CD4-positive, alpha-beta T cell treated with Interferon alpha-2 for 1 hour (primary cell): ENCODE results near the gene WRAP53.

Experiments
- DNase-seq, 2 donors: peaks; one replicate each; pipeline ENCODE4 v3.0.0-alpha.2; 2020 to 2022

Gene WRAP53

DNA sequence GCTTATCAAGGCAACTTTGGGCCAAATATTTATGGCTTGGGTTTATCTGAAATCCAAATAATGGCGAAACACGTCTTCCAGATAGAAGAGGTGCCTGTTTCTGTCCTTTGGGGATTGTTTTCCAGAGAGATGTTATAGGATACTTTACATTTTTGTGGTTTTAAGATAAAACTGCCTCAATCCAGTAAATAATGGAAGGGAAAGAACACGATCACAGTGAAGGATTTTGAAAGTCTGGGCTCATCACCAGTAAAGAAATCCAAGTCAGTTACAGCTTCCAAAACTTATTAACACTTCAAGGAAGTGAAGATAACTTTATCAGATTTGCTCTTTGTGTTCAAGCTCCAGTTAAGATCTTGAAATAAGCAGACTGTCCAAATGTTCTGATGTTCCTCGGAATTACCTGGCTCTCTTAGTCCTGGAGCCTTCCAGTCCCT is 59.4 kb downstream of the WRAP53 start:
- no peak for DNase-seq

DNA sequence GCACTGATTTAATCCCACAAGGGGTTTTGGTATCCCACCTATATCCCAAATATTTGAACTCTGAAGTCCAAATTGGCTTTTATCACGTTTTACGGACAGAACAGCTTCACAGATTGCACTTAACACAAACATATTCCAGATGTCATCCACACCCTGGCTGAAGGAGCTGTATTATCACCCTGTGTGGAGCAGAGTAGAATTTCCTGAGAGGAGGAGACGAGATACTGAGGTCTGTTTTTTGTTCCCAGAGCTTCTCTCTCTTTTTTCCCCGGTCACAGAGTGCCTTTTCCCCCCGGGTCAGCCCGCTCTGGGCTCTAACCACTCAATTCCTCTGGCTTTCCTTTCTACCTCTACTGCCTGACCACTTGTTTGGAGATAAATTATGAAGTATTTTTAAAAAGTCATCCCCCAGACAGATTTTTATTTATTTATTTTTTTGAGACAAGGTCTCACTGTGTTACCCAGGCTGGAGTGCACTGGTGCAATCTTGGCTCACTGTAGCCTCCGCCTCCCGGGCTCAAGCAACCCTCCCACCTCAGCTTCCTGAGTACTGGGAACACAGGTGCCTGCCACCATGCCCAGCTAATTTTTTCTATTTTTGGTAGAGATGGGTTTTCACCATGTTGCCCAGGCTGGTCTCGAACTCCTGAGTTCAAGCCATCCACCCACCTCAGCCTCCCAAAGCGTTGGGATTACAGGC is 59.9 kb downstream of the WRAP53 start:
- DNase-seq, result no peak

DNA sequence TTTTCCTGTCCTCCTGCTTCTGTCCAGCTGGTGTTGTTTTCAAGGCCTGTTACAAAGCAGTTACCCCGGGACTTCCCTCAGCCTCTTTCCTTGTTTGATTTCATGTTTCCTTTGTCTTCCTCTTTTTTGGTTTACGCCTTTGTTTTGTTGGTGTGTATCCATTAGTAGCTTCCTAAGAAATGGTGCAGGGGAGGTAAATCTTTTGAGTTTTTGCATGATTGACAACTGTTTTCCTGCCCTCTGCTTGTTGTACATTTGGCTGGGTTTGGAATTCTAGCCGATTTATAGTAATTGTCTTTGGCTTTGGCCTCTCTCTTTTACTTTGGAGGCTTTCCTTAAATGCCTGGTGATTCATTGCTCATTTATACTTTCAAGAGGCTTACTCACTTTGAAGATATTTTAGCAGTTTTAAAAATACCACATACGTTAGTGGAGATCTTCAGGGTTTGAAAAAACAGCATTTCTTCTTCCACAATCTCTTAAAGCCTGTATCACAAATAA is 62.1 kb downstream of the WRAP53 start:
- no peak for DNase-seq
